Osteoblast (primary cell): Measurements from ENCODE around the gene DNAI4. TPM values are rescaled to one million over a fixed set of nuclear protein-coding genes. Genes with fewer than 3 reads are reported as not detected.

Experiments used
- DNase-seq: peaks from one replicate; pipeline ENCODE4 v3.0.0; 2011; ENCODE audit warnings: low spot score, mixed read lengths; ENCODE audit not compliant: insufficient read length; ENCODE audit errors: missing footprints
- H2AFZ ChIP-seq: 2 replicates; pipeline ENCODE4 v1.6.0; 2011; ENCODE audit warnings: mild to moderate bottlenecking, low read length
- H3K27ac ChIP-seq: 2 replicates; pipeline ENCODE4 v1.5.1; 2011; ENCODE audit warnings: mild to moderate bottlenecking, low read depth, low read length, moderate library complexity
- H3K27me3 ChIP-seq: 2 replicates; pipeline ENCODE4 v1.6.0; 2012; ENCODE audit warnings: mild to moderate bottlenecking, control low read depth, inconsistent platforms, low read length, moderate library complexity; ENCODE audit not compliant: insufficient read depth
- H3K36me3 ChIP-seq: 2 replicates; pipeline ENCODE4 v1.5.1; 2011; ENCODE audit warnings: mild to moderate bottlenecking, low read length, control low read depth, moderate library complexity; ENCODE audit not compliant: insufficient read depth
- H3K4me1 ChIP-seq: 2 replicates; pipeline ENCODE4 v1.5.1; 2011; ENCODE audit warnings: mild to moderate bottlenecking, low read length, control low read depth, moderate library complexity; ENCODE audit not compliant: insufficient read depth
- H3K4me2 ChIP-seq: 2 replicates; pipeline ENCODE4 v1.6.0; 2011; ENCODE audit warnings: mild to moderate bottlenecking, low read length; ENCODE audit not compliant: insufficient read depth
- H3K4me3 ChIP-seq: fragments of 200-600 bp; sonication (generic); 3 replicates; pipeline ENCODE4 v1.5.1; 2012; ENCODE audit warnings: mild to moderate bottlenecking, low read length, inconsistent platforms; ENCODE audit not compliant: insufficient read depth
- H3K79me2 ChIP-seq: 2 replicates; pipeline ENCODE4 v1.6.0; 2012; ENCODE audit warnings: mild to moderate bottlenecking, low read length, control low read depth, inconsistent platforms; ENCODE audit not compliant: insufficient read depth
- H3K9me3 ChIP-seq: 2 replicates; pipeline ENCODE4 v1.5.1; 2011; ENCODE audit warnings: low read depth, low read length, control low read depth
- H4K20me1 ChIP-seq: 2 replicates; pipeline ENCODE4 v1.6.0; 2012; ENCODE audit warnings: mild to moderate bottlenecking, low read length, control low read depth; ENCODE audit not compliant: insufficient read depth
- CTCF ChIP-seq: IDR thresholded peaks from 2 replicates; pipeline ENCODE4 v1.5.1; 2011; ENCODE audit warnings: mild to moderate bottlenecking, low read depth, low read length, moderate library complexity; ENCODE audit errors: extremely low read depth
- total RNA-seq: library from RNA; depleted of rRNA; stranded (reverse); fragments of >200 nt; gene quantifications from 2 replicates; pipeline ENCODE4 v1.2.3, GENCODE V29; 2012

DNAI4 gene
- total RNA-seq, 1 donor = 12.7 TPM

DNA sequence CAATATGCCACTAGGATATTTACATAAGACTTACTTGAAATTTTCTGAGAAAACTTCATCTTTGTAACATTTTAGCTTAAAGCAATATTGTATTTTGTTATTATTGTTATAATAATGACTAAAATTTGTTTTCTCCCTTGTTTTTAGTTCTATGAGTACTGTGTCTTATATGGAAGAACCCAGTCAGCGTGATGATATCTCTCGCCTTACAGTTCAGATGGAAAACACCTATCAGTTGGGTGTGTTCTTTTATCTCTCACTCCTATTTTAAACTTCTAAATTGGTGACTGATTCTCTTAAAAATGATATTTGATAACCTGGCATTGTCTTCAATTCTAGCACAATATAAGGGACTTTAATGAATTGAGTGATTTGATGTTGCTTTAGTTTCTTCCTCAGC is 154.4 kb downstream of the DNAI4 start:
- Histone ChIP-seq H3K4me1 (no peaks in the 10 kb centered on the region), H3K4me3 (no peak overlapping the region), H3K79me2 (no peaks in the 10 kb centered on the region), H3K36me3 (no peaks in the 10 kb centered on the region), H3K4me2 (no peak overlapping the region), H3K9me3 (no peaks in the 10 kb centered on the region), H3K27me3 (no peaks in the 10 kb centered on the region), H3K27ac (no peak overlapping the region), H4K20me1 (no peaks in the 10 kb centered on the region), H2AFZ (no peak overlapping the region)
- DNase-seq = peak; percentile 23
- TF ChIP-seq CTCF = no peak

GRCh38 chr1:66769512-66770229 is 155.0 kb downstream of the DNAI4 start:
- H3K4me3 ChIP-seq = no peak overlapping the region
- no peaks in the 10 kb centered on the region for H3K27me3 ChIP-seq
- H3K9me3 ChIP-seq = no peaks in the 10 kb centered on the region
- no peak for DNase-seq
- no peaks in the 10 kb centered on the region for H3K79me2 ChIP-seq
- TF ChIP-seq CTCF = no peak
- H2AFZ ChIP-seq = peak overlapping the region; percentile 60
- no peak overlapping the region for H3K27ac ChIP-seq
- no peaks in the 10 kb centered on the region for H4K20me1 ChIP-seq
- peak overlapping the region; percentile 7 for H3K4me2 ChIP-seq
- H3K36me3 ChIP-seq = no peaks in the 10 kb centered on the region
- H3K4me1 ChIP-seq = no peaks in the 10 kb centered on the region

DNA sequence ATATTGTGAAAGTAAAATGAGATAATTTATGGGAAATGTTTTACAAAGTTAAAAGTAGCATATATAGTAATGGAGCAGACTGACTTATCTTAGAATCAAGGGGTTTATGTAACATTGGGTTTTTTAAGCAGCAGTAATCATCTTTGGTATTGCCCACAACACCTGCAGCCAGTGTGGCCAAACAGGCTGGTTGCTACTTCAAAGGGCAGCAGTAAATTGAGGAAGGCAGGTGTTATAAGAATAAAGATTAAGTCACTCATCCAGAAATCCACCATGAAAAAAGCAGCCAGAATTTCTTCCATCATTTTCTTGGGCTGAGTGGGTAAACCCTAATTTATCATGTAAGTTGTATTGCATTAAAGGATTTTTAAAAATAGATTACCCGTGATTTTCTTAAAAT is 155.7 kb downstream of the DNAI4 start:
- Histone ChIP-seq H3K4me3 (no peak overlapping the region), H3K79me2 (no peaks in the 10 kb centered on the region), H3K4me1 (no peaks in the 10 kb centered on the region), H4K20me1 (no peaks in the 10 kb centered on the region), H2AFZ (no peak overlapping the region), H3K27me3 (no peaks in the 10 kb centered on the region), H3K4me2 (no peak overlapping the region), H3K36me3 (no peaks in the 10 kb centered on the region), H3K27ac (no peak overlapping the region), H3K9me3 (no peaks in the 10 kb centered on the region)
- no peak for TF ChIP-seq CTCF
- DNase-seq = no peak

DNA sequence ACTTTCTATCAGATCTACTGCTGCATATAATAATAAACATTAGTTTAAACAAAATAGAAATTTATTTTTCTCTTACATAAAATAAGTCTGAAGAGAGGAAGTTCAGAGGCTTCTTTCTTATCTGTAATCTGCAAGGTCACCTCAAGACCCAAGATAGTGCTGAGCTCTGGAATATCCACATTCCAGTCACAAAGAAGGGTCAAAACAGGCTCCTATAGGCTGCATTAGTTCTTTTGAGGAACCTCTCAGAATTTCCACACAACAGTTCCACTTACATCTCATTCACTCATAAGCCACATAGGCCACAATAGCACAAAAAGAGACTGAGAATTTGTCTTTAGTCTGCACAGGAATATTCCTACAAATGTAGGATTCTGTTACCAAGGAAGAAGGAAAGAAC is 157.0 kb downstream of the DNAI4 start:
- H3K4me2 ChIP-seq = no peak overlapping the region
- no peaks in the 10 kb centered on the region for H3K27me3 ChIP-seq
- H3K4me3 ChIP-seq = no peak overlapping the region
- H3K27ac ChIP-seq = no peak overlapping the region
- no peaks in the 10 kb centered on the region for H3K79me2 ChIP-seq
- DNase-seq = peak; percentile 35
- H3K4me1 ChIP-seq = no peaks in the 10 kb centered on the region
- no peaks in the 10 kb centered on the region for H3K9me3 ChIP-seq
- H4K20me1 ChIP-seq = no peaks in the 10 kb centered on the region
- TF ChIP-seq CTCF = no peak
- H3K36me3 ChIP-seq = no peaks in the 10 kb centered on the region
- no peak overlapping the region for H2AFZ ChIP-seq
